GM23338 (cell line): ENCODE data around the gene UBALD2.

ENCODE experiments used
- CREB1 ChIP-seq: fragments of 250-450 bp; sonication (Bioruptor Pico); IDR thresholded peaks from 2 replicates; pipeline ENCODE4 v1.5.0; 2020; ENCODE audit warnings: low read depth, mild to moderate bottlenecking, moderate library complexity
- CTCF ChIP-seq, 2 experiments: fragments of 200-600 bp in 1 of 2; sonication (generic) in 1 of 2; conservative IDR thresholded peaks; 2 replicates each; pipeline versions ENCODE4 v1.5.1 to v1.6.1; 2016 to 2017; ENCODE audit warnings: antibody characterized with exemption in 2 of 2, low read depth in 2 of 2, mild to moderate bottlenecking in 2 of 2, moderate library complexity in 1 of 2
- ETS1 ChIP-seq: IDR thresholded peaks from 2 replicates; pipeline ENCODE4 v1.6.1; 2016; ENCODE audit warnings: antibody characterized with exemption
- EZH2 ChIP-seq: fragments of 200-600 bp; sonication (generic); IDR thresholded peaks from one replicate; pipeline ENCODE4 v1.8.0; 2017; ENCODE audit warnings: antibody characterized with exemption, mild to moderate bottlenecking, low read depth; ENCODE audit not compliant: unreplicated experiment
- EZH2phosphoT487 ChIP-seq: fragments of 200-600 bp; sonication (generic); IDR thresholded peaks from one replicate; pipeline ENCODE4 v1.8.1; 2018; ENCODE audit warnings: antibody characterized with exemption; ENCODE audit not compliant: unreplicated experiment
- POLR2AphosphoS5 ChIP-seq: IDR thresholded peaks from 2 replicates; pipeline ENCODE4 v1.6.1; 2016; ENCODE audit warnings: antibody characterized with exemption, low read depth
- TF ChIP-seq, protein P1 (sequence below): IDR thresholded peaks from one replicate; pipeline ENCODE4 v1.6.1; 2018; ENCODE audit warnings: antibody characterized with exemption; ENCODE audit not compliant: unreplicated experiment

- TF ChIP-seq POLR2AphosphoS5 (no peak), CTCF (conservative IDR thresholded peaks at IDR 0.05; ENCODE audit: low read depth in 2 of 2) (no peak), EZH2 (no peak), ETS1 (no peak), CREB1 (CRISPR knock-in tag) (no peak), EZH2phosphoT487 (no peak)
- TF ChIP-seq, protein P1, sequence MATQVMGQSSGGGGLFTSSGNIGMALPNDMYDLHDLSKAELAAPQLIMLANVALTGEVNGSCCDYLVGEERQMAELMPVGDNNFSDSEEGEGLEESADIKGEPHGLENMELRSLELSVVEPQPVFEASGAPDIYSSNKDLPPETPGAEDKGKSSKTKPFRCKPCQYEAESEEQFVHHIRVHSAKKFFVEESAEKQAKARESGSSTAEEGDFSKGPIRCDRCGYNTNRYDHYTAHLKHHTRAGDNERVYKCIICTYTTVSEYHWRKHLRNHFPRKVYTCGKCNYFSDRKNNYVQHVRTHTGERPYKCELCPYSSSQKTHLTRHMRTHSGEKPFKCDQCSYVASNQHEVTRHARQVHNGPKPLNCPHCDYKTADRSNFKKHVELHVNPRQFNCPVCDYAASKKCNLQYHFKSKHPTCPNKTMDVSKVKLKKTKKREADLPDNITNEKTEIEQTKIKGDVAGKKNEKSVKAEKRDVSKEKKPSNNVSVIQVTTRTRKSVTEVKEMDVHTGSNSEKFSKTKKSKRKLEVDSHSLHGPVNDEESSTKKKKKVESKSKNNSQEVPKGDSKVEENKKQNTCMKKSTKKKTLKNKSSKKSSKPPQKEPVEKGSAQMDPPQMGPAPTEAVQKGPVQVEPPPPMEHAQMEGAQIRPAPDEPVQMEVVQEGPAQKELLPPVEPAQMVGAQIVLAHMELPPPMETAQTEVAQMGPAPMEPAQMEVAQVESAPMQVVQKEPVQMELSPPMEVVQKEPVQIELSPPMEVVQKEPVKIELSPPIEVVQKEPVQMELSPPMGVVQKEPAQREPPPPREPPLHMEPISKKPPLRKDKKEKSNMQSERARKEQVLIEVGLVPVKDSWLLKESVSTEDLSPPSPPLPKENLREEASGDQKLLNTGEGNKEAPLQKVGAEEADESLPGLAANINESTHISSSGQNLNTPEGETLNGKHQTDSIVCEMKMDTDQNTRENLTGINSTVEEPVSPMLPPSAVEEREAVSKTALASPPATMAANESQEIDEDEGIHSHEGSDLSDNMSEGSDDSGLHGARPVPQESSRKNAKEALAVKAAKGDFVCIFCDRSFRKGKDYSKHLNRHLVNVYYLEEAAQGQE, result no peak
Observed at GRCh38 chr17:76254275-76254674, 10.9 kb upstream of the UBALD2 start.
